Thoracic aorta (tissue), 2 donors: ENCODE data around the gene CBX2. TPM values are rescaled to one million over a fixed set of nuclear protein-coding genes. Genes with fewer than 3 reads are reported as not detected.

Experiments used
- ATAC-seq: fragments of 150-250 bp; one replicate; pipeline ENCODE4 v1.8.0; 2017; ENCODE audit warnings: low read depth; ENCODE audit not compliant: insufficient number of reproducible peaks, low FRiP score
- DNase-seq: peaks from one replicate; pipeline ENCODE4 v3.0.0-alpha.2; 2020; ENCODE audit warnings: low spot score
- H3K27ac ChIP-seq, 2 donors: fragments of 200-600 bp; sonication (generic); 1 replicate in 1 of 2; 2 replicates in 1 of 2; pipeline ENCODE4 v1.5.1; 2016; ENCODE audit warnings: mild to moderate bottlenecking in 2 of 2, moderate library complexity in 2 of 2
- H3K27me3 ChIP-seq: fragments of 200-600 bp; sonication (generic); replicated peaks from 2 replicates; pipeline ENCODE4 v1.6.0; 2016; ENCODE audit warnings: mild to moderate bottlenecking; ENCODE audit not compliant: insufficient read depth
- H3K36me3 ChIP-seq: fragments of 200-600 bp; sonication (generic); one replicate; pipeline ENCODE4 v1.5.1; 2016
- H3K4me1 ChIP-seq, 2 donors: fragments of 200-600 bp; sonication (generic); 1 replicate in 1 of 2; 2 replicates in 1 of 2; pipeline versions ENCODE4 v1.5.1 to v1.6.0; 2016; ENCODE audit warnings: low read depth in 2 of 2, mild to moderate bottlenecking in 1 of 2; ENCODE audit not compliant: control insufficient read depth in 1 of 2
- H3K4me3 ChIP-seq: fragments of 200-600 bp; sonication (generic); 2 replicates; pipeline ENCODE4 v1.5.1; 2016; ENCODE audit warnings: mild to moderate bottlenecking
- H3K9me3 ChIP-seq: fragments of 200-600 bp; sonication (generic); 2 replicates; pipeline ENCODE4 v1.5.1; 2016
- CTCF ChIP-seq: fragments of 200-600 bp; sonication (generic); IDR thresholded peaks from one replicate; pipeline ENCODE4 v1.5.1; 2019; ENCODE audit warnings: antibody characterized with exemption
- total RNA-seq, 2 donors: library from RNA; depleted of rRNA; stranded (reverse); fragments of >200 nt; gene quantifications; one replicate each; pipeline versions ENCODE4 v1.1.0 to v1.2.3, GENCODE V29; 2016

Gene CBX2
- total RNA-seq, 2 donors from 2014 or later = 0.14 TPM; not detected in 1

DNA sequence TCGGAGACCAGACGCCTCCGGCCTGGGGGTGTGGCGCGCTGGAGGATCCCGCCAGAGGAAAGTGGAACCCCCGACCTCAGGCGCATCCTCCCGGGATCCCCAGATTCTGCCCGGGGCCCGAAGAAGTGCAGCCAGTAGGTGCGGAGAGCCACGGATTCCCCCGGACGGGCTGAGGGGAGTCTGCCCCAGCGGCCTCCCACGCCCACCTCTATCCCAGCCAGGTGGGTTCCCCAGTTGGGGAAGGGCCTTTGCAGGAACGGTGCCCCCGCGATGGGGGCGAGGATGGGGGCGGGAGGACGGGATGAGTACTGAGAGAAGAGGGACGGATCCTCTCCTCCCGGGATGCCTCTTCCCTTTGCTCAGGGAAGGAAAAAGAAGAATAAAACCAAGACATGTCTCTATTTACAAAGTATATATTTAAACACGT, 13.8 kb downstream of the CBX2 start:
- Histone ChIP-seq H3K27ac (peak overlapping the region in 1 of 2 donors; percentile 27), H3K4me1 (peaks cover 14 to 26% of the 10 kb centered on the region in 2 donors), H3K4me3 (no peak overlapping the region), H3K27me3 (peaks cover 33% of the 10 kb centered on the region), H3K9me3 (no peaks in the 10 kb centered on the region), H3K36me3 (no peaks in the 10 kb centered on the region)
- no peak for DNase-seq
- ATAC-seq = no peak
- TF ChIP-seq CTCF = no peak

DNA sequence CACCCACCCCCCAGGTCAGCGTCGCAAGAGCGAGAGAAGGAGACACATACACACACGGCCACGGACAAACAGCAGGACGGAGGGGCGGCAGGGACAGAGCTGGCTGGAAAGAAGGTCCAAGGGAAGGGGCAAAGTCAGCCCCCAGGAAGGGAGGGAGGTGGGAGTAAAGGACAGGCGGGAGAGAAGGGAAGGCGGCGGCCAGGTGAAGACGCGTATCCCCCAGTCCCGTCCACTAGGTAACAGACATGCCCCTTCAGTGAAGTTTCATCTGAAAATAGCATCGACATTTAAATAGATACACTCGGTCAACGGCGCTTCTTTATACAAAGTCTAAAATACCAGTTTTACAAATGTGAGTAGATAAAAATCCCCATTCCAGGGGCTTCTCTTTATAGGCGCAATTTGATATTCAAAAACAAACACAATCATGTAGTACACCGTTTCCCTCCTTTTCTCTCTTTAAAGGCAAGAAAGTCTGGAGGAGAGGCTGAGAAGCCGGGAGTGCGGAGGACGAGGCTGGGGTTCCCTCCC, 14.5 kb downstream of the CBX2 start:
- Histone ChIP-seq H3K27me3 (peaks cover 33% of the 10 kb centered on the region), H3K9me3 (no peaks in the 10 kb centered on the region), H3K36me3 (no peaks in the 10 kb centered on the region), H3K4me1 (peaks cover 14 to 26% of the 10 kb centered on the region in 2 donors), H3K27ac (no peak overlapping the region), H3K4me3 (peak overlapping the region; percentile 66)
- DNase-seq (no peak), ATAC-seq (no peak)
- TF ChIP-seq CTCF = no peak

- ATAC-seq (no peak), DNase-seq (no peak)
- no peak overlapping the region for H3K27ac ChIP-seq
- H3K4me3 ChIP-seq = peak overlapping the region; percentile 66
- H3K4me1 ChIP-seq = peaks cover 20 to 32% of the 10 kb centered on the region in 2 donors
- no peaks in the 10 kb centered on the region for H3K36me3 ChIP-seq
- H3K27me3 ChIP-seq = peaks cover 33% of the 10 kb centered on the region
- H3K9me3 ChIP-seq = no peaks in the 10 kb centered on the region
- TF ChIP-seq CTCF = no peak
These were observed 15.3 kb downstream of the CBX2 start for GRCh38 chr17:79792984-79793923.

- ATAC-seq (no peak), DNase-seq (no peak)
- Histone ChIP-seq H3K27me3 (peaks cover 38% of the 10 kb centered on the region), H3K9me3 (no peaks in the 10 kb centered on the region), H3K27ac (no peak overlapping the region), H3K4me3 (no peak overlapping the region), H3K36me3 (no peaks in the 10 kb centered on the region), H3K4me1 (peaks cover 27 to 39% of the 10 kb centered on the region in 2 donors)
- no peak for TF ChIP-seq CTCF
These were observed 16.0 kb downstream of the CBX2 start for GRCh38 chr17:79793924-79794304.
